Esophagus muscularis mucosa (tissue), 4 donors: ENCODE measurements around the gene POLN. TPM values are rescaled to one million over a fixed set of nuclear protein-coding genes. Genes with fewer than 3 reads are reported as not detected.

Source experiments
- DNase-seq: peaks from one replicate; pipeline ENCODE4 v3.0.0-alpha.2; 2017; ENCODE audit errors: extremely low spot score
- H3K27ac ChIP-seq, 4 donors: fragments of 200-600 bp; sonication (generic); replicated peaks in 1 of 4; 1 replicate in 3 of 4; 2 replicates in 1 of 4; pipeline ENCODE4 v1.5.1; 2016 to 2019; ENCODE audit warnings: mild to moderate bottlenecking in 1 of 4
- H3K27me3 ChIP-seq, 4 donors: fragments of 200-600 bp; sonication (generic); one replicate each; pipeline versions ENCODE4 v1.5.1 to v1.6.0; 2016 to 2019
- H3K36me3 ChIP-seq, 4 donors: fragments of 200-600 bp; sonication (generic); one replicate each; pipeline ENCODE4 v1.5.1; 2016 to 2019
- H3K4me1 ChIP-seq, 4 donors: fragments of 200-600 bp; sonication (generic); one replicate each; pipeline ENCODE4 v1.5.1; 2016 to 2019
- H3K4me3 ChIP-seq, 4 donors: fragments of 200-600 bp; sonication (generic); 1 replicate in 2 of 4; 2 replicates in 2 of 4; pipeline ENCODE4 v1.5.1; 2016 to 2019; ENCODE audit warnings: mild to moderate bottlenecking in 4 of 4, moderate library complexity in 1 of 4
- H3K9me3 ChIP-seq, 4 donors: fragments of 200-600 bp; sonication (generic); 1 replicate in 3 of 4; 2 replicates in 1 of 4; pipeline ENCODE4 v1.5.1; 2016 to 2019
- EP300 ChIP-seq: sonication (generic); formaldehyde crosslinking; IDR thresholded peaks from one replicate; pipeline ENCODE4 v1.6.1; 2017; ENCODE audit warnings: antibody characterized with exemption
- POLR2A ChIP-seq: fragments of 450-650 bp; IDR thresholded peaks from one replicate; pipeline ENCODE4 v1.6.1; 2017; ENCODE audit warnings: antibody characterized with exemption, moderate library complexity, mild to moderate bottlenecking, low read depth
- POLR2AphosphoS5 ChIP-seq, 2 donors: sonication (generic); formaldehyde crosslinking; IDR thresholded peaks; one replicate each; pipeline ENCODE4 v1.6.1; 2017; ENCODE audit warnings: antibody characterized with exemption in 2 of 2
- WGBS: methylation state at CpG from one replicate; pipeline ENCODE4 v1.1.5; 2018; 5-methylcytosine and 5-hydroxymethylcytosine counted together
- intact Hi-C: fragments of 100-400 bp; cut with DNase I; formaldehyde crosslinking; loops from one replicate; pipeline ENCODE4 v1.15.1; 2023
- total RNA-seq, 4 donors: library from RNA; depleted of rRNA; stranded (reverse); fragments of >200 nt; gene quantifications; one replicate each; pipeline versions ENCODE4 v1.1.0 to v1.2.1, GENCODE V29; 2016
- TF ChIP-seq, protein P1 (sequence below), 3 experiments: fragments of 200-600 bp in 2 of 3; fragments of 450-650 bp in 1 of 3; sonication (generic) in 2 of 3; IDR thresholded peaks; one replicate each; pipeline ENCODE4 v1.5.1; 2017 to 2019; ENCODE audit warnings: antibody characterized with exemption in 3 of 3, mild to moderate bottlenecking in 2 of 3, moderate library complexity in 1 of 3

Gene POLN
- 1 to 10 TPM; 1.2 to 3.3 (median 2.7) TPM for total RNA-seq

DNA sequence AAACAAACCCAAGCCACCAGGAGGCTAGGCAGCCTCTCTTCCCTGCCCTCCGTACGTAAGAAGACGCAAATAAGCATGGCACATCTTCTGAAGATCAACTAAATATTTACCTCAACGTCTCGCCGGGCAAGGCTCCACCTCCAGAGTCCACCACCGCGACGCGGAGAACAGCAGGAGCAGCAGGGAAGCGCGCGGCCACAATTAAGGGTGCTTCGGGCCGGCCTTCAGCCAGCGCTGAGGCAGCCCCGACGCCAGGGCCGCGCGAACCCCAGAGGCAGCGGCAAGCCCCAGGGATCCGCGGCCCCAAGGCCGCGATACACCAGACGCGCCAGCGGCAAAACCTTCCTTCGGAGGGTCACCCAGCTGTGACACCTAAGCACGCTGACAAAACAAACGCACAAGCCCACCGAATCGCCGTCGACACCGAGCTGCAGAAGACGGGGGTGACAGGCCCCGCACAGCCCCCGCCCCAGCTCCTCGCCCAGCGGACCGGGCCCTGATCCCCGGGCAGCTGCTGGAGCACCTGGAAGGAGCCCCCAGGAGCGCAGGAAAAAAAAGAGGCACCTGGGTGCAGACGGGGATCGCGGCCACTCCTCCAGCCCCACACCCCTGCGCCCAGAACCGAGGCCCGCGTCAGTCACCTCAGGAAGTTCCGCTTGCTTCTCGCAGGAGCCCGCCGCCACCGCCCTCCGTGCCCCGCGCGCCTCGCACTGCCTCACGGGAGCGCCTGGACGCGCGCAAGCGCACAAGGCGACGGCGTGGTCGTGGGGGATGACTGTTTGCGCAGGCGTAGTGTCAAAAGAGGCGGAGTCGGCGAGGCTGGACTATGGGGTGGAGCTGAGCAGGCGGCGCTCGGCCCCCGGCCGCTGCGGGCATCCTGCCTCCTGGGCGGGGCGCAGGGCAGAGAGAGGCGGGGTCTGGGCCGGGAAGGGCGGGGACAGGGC, at the start of gene POLN, which contains the start of gene HAUS3:
TSS of gene POLN (minus strand) at position 712 of the 944 bp plus-strand sequence. CDS start 12,890 bp downstream, outside the sequence.
TSS of gene HAUS3 (minus strand) at position 712 of the 944 bp plus-strand sequence. CDS start 1,175 bp downstream, outside the sequence.
- Histone ChIP-seq H3K9me3 (no peaks in the 10 kb centered on the region), H3K27ac (peak within 1 kb of the TSS; percentile 77 to 89 (median 82)), H3K4me1 (peaks cover 51 to 90% (median 82%) of the 10 kb centered on the region in 4 donors), H3K4me3 (peak within 1 kb of the TSS; percentile 75 to 94 (median 84)), H3K27me3 (no peaks in the 10 kb centered on the region), H3K36me3 (peaks cover 0 to 14% (median 7%) of the 10 kb centered on the region in 4 donors)
- under 1% methylated on average over 31 of the region's 88 CpGs for WGBS
- TF ChIP-seq, protein P1, sequence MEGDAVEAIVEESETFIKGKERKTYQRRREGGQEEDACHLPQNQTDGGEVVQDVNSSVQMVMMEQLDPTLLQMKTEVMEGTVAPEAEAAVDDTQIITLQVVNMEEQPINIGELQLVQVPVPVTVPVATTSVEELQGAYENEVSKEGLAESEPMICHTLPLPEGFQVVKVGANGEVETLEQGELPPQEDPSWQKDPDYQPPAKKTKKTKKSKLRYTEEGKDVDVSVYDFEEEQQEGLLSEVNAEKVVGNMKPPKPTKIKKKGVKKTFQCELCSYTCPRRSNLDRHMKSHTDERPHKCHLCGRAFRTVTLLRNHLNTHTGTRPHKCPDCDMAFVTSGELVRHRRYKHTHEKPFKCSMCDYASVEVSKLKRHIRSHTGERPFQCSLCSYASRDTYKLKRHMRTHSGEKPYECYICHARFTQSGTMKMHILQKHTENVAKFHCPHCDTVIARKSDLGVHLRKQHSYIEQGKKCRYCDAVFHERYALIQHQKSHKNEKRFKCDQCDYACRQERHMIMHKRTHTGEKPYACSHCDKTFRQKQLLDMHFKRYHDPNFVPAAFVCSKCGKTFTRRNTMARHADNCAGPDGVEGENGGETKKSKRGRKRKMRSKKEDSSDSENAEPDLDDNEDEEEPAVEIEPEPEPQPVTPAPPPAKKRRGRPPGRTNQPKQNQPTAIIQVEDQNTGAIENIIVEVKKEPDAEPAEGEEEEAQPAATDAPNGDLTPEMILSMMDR (IDR thresholded peaks at IDR 0.05), result no peak
- TF ChIP-seq EP300 (no peak), POLR2A (peak; percentile 65), POLR2AphosphoS5 (IDR thresholded peaks at IDR 0.05) (peak; percentile 94 to 99)
- DNase-seq, result peak; percentile 99
- intact Hi-C loops, result loop anchor here (2.0 to 5.0 kb wide), 3 partner anchors 19 to 221 kb away; partner anchors contain the start of genes CFAP99 and ZFYVE28

DNA sequence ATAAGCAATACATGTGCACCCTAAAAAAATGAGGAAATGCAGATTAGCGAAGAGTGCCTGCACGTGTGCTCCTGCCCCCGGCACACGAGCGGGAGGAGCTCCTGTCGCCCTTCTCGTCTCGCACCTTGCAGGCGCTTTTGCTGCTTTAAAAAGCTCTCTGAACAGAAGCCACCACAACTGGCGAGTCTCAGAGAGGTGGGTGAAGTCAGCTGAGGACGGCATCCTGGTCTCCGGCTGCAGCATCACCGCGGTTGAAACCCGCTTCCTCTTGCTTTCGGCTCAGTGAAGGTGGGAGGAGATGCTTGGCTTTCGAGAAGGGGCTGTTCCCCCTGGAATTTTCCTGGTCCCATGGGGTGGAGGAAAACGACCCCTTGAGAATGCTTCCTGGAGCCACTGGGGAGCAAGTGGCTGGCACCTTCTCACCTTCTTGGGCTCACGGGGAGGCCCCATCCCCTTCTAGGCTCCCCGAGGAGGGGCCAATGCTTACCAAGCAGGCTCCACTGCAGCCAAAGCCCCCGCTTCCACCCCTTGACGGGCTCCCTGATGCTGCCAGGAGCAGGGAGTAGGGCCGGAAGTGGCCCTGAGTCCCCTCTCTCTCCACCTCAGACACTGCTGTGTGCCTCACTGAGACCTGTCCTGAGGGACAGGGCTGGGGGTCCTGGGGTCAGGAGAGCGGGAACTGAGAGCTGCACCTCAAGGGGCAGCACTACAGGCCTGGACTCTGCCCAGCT, 49.2 kb upstream of the POLN start:
- H3K27me3 ChIP-seq, result no peaks in the 10 kb centered on the region
- TF ChIP-seq POLR2AphosphoS5 (IDR thresholded peaks at IDR 0.05) (no peak), EP300 (no peak)
- TF ChIP-seq, protein P1 (IDR thresholded peaks at IDR 0.05), result no peak
- no peaks in the 10 kb centered on the region for H3K9me3 ChIP-seq
- no peak overlapping the region for H3K27ac ChIP-seq
- H3K4me1 ChIP-seq, result peaks cover 0 to 16% (median 7%) of the 10 kb centered on the region in 4 donors
- no peaks in the 10 kb centered on the region for H3K36me3 ChIP-seq
- DNase-seq, result no peak
- intact Hi-C loops, result no loop called here
- WGBS, result 86% methylated on average over 23 of the region's 24 CpGs
- H3K4me3 ChIP-seq, result no peak overlapping the region

DNA sequence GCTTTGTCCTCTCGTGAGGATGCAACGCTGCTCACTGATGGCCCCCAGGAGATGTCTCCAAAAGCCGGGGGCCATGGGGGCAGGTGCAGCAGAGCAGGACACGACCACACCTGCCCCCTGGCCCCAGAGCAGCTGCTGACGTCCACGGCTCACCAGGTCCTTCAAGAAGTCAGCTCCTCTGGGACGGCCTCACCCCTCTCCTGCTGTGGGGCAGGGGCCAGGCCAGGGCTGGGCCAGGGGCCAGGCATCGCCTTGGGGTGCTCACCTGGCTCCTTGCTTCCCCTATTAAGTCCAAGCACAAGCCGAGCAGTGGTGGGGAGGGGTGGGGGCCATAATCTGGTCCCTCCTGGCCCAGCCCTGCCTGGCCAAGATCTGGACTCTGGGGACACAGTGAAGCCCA, 48.6 kb upstream of the POLN start:
- Histone ChIP-seq H3K9me3 (no peaks in the 10 kb centered on the region), H3K4me3 (no peak overlapping the region), H3K36me3 (no peaks in the 10 kb centered on the region), H3K4me1 (peaks cover 0 to 16% (median 7%) of the 10 kb centered on the region in 4 donors), H3K27me3 (no peaks in the 10 kb centered on the region), H3K27ac (no peak overlapping the region)
- WGBS, result 100% methylated on average over 2 of the region's 9 CpGs
- intact Hi-C loops, result no loop called here
- TF ChIP-seq EP300 (no peak), POLR2A (no peak), POLR2AphosphoS5 (IDR thresholded peaks at IDR 0.05) (no peak)
- TF ChIP-seq, protein P1 (IDR thresholded peaks at IDR 0.05), result no peak
- no peak for DNase-seq

DNA sequence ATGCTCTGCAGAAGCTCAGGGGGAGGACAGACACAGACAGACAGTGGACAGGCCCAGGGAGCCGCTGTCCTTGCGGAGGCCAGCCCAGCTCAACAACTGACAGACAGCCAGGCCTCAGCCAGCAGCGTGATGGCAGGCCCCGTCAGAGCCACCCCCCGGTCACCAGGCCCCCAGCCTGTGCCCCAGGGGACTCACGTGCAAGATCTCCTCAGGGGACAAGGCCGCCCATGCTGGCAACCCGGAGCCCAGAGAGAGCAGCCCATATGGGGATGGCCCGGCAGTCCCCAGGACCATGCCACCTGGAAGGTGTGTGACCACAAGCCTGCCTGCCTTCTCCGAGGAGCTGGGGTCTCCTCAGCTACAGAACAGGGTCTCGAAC, 48.0 kb upstream of the POLN start:
- 93% methylated on average over 7 of the region's 11 CpGs for WGBS
- H3K27me3 ChIP-seq, result no peaks in the 10 kb centered on the region
- no peaks in the 10 kb centered on the region for H3K36me3 ChIP-seq
- no peak for DNase-seq
- H3K27ac ChIP-seq, result no peak overlapping the region
- no peaks in the 10 kb centered on the region for H3K9me3 ChIP-seq
- TF ChIP-seq EP300 (no peak), POLR2A (no peak), POLR2AphosphoS5 (IDR thresholded peaks at IDR 0.05) (no peak)
- H3K4me1 ChIP-seq, result peaks cover 0 to 16% (median 7%) of the 10 kb centered on the region in 4 donors
- no peak overlapping the region for H3K4me3 ChIP-seq
- intact Hi-C loops, result no loop called here
